Stomach (tissue), 4 donors: ENCODE results near the gene OFD1.

Source experiments
- POLR2A ChIP-seq, 4 donors: fragments of 450-650 bp; IDR thresholded peaks; one replicate each; pipeline ENCODE4 v1.6.1; 2016; ENCODE audit warnings: antibody characterized with exemption in 4 of 4, control low read depth in 2 of 4, mild to moderate bottlenecking in 1 of 4, moderate library complexity in 1 of 4
- POLR2AphosphoS5 ChIP-seq, 3 donors: sonication (generic); formaldehyde crosslinking; IDR thresholded peaks; one replicate each; pipeline ENCODE4 v1.6.1; 2016; ENCODE audit warnings: antibody characterized with exemption in 3 of 3
- TF ChIP-seq, protein P1 (sequence below), 7 experiments: fragments of 450-650 bp in 4 of 7; fragments of 200-600 bp in 3 of 7; sonication (generic) in 3 of 7; IDR thresholded peaks; one replicate each; pipeline ENCODE4 v1.5.1; 2016 to 2019; ENCODE audit warnings: antibody characterized with exemption in 7 of 7, control low read depth in 2 of 7, mild to moderate bottlenecking in 1 of 7

DNA sequence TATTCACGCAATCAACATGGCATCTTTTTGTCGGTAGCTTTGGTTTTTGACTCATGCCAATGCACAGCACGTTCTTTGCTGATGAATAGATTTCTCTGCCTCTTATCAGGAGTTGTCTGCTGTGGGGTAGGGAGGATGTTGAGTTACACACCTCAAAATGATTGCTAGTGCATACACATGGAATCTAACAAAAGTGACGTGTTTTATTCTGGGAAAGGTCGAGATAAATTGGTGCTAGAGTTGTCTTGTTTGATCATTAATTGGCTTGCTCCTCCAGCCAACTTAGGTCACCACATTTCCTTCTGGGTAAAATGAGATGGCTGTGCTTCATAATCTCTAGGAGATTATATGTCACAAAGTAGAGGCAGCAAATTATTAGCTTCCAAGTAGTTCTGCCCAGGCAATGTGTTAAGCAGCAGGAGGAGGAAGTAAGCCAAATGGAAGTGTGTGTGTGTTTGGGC is 41.7 kb upstream of the OFD1 start:
- TF ChIP-seq, protein P1, sequence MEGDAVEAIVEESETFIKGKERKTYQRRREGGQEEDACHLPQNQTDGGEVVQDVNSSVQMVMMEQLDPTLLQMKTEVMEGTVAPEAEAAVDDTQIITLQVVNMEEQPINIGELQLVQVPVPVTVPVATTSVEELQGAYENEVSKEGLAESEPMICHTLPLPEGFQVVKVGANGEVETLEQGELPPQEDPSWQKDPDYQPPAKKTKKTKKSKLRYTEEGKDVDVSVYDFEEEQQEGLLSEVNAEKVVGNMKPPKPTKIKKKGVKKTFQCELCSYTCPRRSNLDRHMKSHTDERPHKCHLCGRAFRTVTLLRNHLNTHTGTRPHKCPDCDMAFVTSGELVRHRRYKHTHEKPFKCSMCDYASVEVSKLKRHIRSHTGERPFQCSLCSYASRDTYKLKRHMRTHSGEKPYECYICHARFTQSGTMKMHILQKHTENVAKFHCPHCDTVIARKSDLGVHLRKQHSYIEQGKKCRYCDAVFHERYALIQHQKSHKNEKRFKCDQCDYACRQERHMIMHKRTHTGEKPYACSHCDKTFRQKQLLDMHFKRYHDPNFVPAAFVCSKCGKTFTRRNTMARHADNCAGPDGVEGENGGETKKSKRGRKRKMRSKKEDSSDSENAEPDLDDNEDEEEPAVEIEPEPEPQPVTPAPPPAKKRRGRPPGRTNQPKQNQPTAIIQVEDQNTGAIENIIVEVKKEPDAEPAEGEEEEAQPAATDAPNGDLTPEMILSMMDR (IDR thresholded peaks at IDR 0.05): no peak
- no peak for TF ChIP-seq POLR2A (IDR thresholded peaks at IDR 0.05)
- no peak for TF ChIP-seq POLR2AphosphoS5 (IDR thresholded peaks at IDR 0.05)
